PFSK-1 (cell line): Measurements from ENCODE around the gene SLC13A2.

ENCODE experiments used
- FOXP2 ChIP-seq: optimal IDR thresholded peaks from 2 replicates; pipeline ENCODE3; 2011; ENCODE audit warnings: borderline replicate concordance, control low read depth, inconsistent platforms; ENCODE audit not compliant: insufficient read depth; ENCODE audit errors: extremely low read length, extremely low read depth
- POLR2AphosphoS5 ChIP-seq: IDR thresholded peaks from 2 replicates; pipeline ENCODE4 v1.6.1; 2012; ENCODE audit warnings: low read depth, mild to moderate bottlenecking, control low read depth, low read length, moderate library complexity
- REST ChIP-seq, 2 experiments: IDR thresholded peaks; 2 replicates each; pipeline versions ENCODE4 v1.6.1 to v1.8.0; 2011 to 2012; ENCODE audit warnings: low read depth in 2 of 2, low read length in 2 of 2, control low read depth in 1 of 2, inconsistent platforms in 1 of 2, mild to moderate bottlenecking in 1 of 2, moderate library complexity in 1 of 2; ENCODE audit not compliant: insufficient read depth in 1 of 2
- SIN3A ChIP-seq: IDR thresholded peaks from 2 replicates; pipeline ENCODE4 v1.6.1; 2012; ENCODE audit warnings: mild to moderate bottlenecking, low read length, moderate library complexity, borderline replicate concordance; ENCODE audit not compliant: insufficient read depth
- TAF1 ChIP-seq: IDR thresholded peaks from 2 replicates; pipeline ENCODE4 v1.6.1; 2012; ENCODE audit warnings: low read length, control low read depth, borderline replicate concordance; ENCODE audit not compliant: insufficient read depth

Gene SLC13A2

GRCh38 chr17:28478712-28479615, 5.5 kb downstream of the SLC13A2 start:
- TF ChIP-seq SIN3A (no peak), REST (IDR thresholded peaks at IDR 0.05; ENCODE audit: insufficient read depth in 1 of 2, low read depth in 2 of 2, low read length in 2 of 2) (no peak), TAF1 (no peak)

- no peak for TF ChIP-seq POLR2AphosphoS5
- no peak for TF ChIP-seq FOXP2
- no peak for TF ChIP-seq TAF1
- TF ChIP-seq SIN3A, result no peak
- TF ChIP-seq REST (IDR thresholded peaks at IDR 0.05; ENCODE audit: insufficient read depth in 1 of 2, low read depth in 2 of 2, low read length in 2 of 2), result no peak
These were observed 6.8 kb downstream of the SLC13A2 start for GRCh38 chr17:28480278-28480677.

- TF ChIP-seq FOXP2 (no peak), TAF1 (no peak), SIN3A (no peak), POLR2AphosphoS5 (no peak)
These were observed 7.5 kb downstream of the SLC13A2 start for GRCh38 chr17:28480799-28481571.

GRCh38 chr17:28482551-28483199, 9.2 kb downstream of the SLC13A2 start:
- TF ChIP-seq REST (IDR thresholded peaks at IDR 0.05; ENCODE audit: insufficient read depth in 1 of 2, low read depth in 2 of 2, low read length in 2 of 2), result no peak
- TF ChIP-seq POLR2AphosphoS5, result no peak
- no peak for TF ChIP-seq FOXP2
- no peak for TF ChIP-seq TAF1
- no peak for TF ChIP-seq SIN3A

GRCh38 chr17:28484296-28484695, 10.9 kb downstream of the SLC13A2 start:
- no peak for TF ChIP-seq SIN3A
- no peak for TF ChIP-seq REST (IDR thresholded peaks at IDR 0.05; ENCODE audit: insufficient read depth in 1 of 2, low read depth in 2 of 2, low read length in 2 of 2)
- TF ChIP-seq POLR2AphosphoS5, result no peak
